Astrocyte of the spinal cord (primary cell): ENCODE results near the gene RASA1.
"Not testable (repeated sequence)": the region's sequence is repeated elsewhere in the genome, so short reads cannot be mapped to it uniquely, and the experiment has no call there.

ENCODE experiments used
- DNase-seq: peaks from one replicate; pipeline ENCODE4 v3.0.0; 2011; ENCODE audit warnings: low read depth, low spot score
- H3K4me3 ChIP-seq: 2 replicates; pipeline ENCODE4 v1.5.1; 2011; ENCODE audit warnings: low read depth, mild to moderate bottlenecking, low read length, moderate library complexity
- CTCF ChIP-seq: IDR thresholded peaks from 2 replicates; pipeline ENCODE4 v1.5.1; 2012; ENCODE audit warnings: low read depth, mild to moderate bottlenecking, low read length, inconsistent platforms
- in situ Hi-C: cut with HindIII; loops from 2 replicates; pipeline ENCODE4 v1.10.0; 2017; ENCODE audit warnings: low sequenced_read_pairs

RASA1 gene

GRCh38 chr5:87263498-87263897 lies 4.2 kb upstream of the RASA1 start:
- no peak overlapping the region for H3K4me3 ChIP-seq
- TF ChIP-seq CTCF = no peak
- in situ Hi-C loops = no loop called here
- no peak for DNase-seq

- no peak for TF ChIP-seq CTCF
- H3K4me3 ChIP-seq = peak overlapping the region; percentile 84
- DNase-seq = no peak
- in situ Hi-C loops = no loop called here
These were observed 639 bp upstream of the RASA1 start for GRCh38 chr5:87266914-87267573.

GRCh38 chr5:87268126-87268969 lies 665 bp downstream of the RASA1 start:
- H3K4me3 ChIP-seq = peak overlapping the region; percentile 84
- no peak for TF ChIP-seq CTCF
- in situ Hi-C loops = no loop called here
- peak; percentile 73 for DNase-seq

- TF ChIP-seq CTCF = no peak
- DNase-seq = no peak
- peak overlapping the region; percentile 84 for H3K4me3 ChIP-seq
- in situ Hi-C loops = no loop called here
These were observed 1.3 kb downstream of the RASA1 start for GRCh38 chr5:87268970-87269377.

- in situ Hi-C loops, H3K4me3 ChIP-seq, DNase-seq: not testable (repeated sequence)
These were observed 3.2 kb downstream of the RASA1 start for GRCh38 chr5:87270888-87271287.

GRCh38 chr5:87276655-87277054 lies 9.0 kb downstream of the RASA1 start:
- in situ Hi-C loops = no loop called here
- TF ChIP-seq CTCF = no peak
- no peak for DNase-seq
- H3K4me3 ChIP-seq = no peak overlapping the region

GRCh38 chr5:87277279-87277835 lies 9.7 kb downstream of the RASA1 start:
- TF ChIP-seq CTCF = no peak
- no peak for DNase-seq
- H3K4me3 ChIP-seq = no peak overlapping the region
- in situ Hi-C loops = no loop called here
